HG02970 (cell line): ENCODE results near the gene TMEM184A.

Source experiments
- ATAC-seq: cut with Tn5 transposase; IDR thresholded peaks from one replicate; pipeline ENCODE4 v1.9.1; 2021; ENCODE audit warnings: mild to moderate bottlenecking, moderate library complexity, moderate number of reproducible peaks; ENCODE audit not compliant: unreplicated experiment, low FRiP score

Gene TMEM184A

GRCh38 chr7:1569016-1569415, 13.0 kb upstream of the TMEM184A start:
- ATAC-seq, result no peak

GRCh38 chr7:1567896-1568510, 12.0 kb upstream of the TMEM184A start:
- no peak for ATAC-seq

GRCh38 chr7:1567049-1567771, 11.2 kb upstream of the TMEM184A start:
- ATAC-seq, result no peak

GRCh38 chr7:1566687-1567048, 10.7 kb upstream of the TMEM184A start:
- no peak for ATAC-seq

GRCh38 chr7:1564603-1565022, 8.6 kb upstream of the TMEM184A start:
- ATAC-seq, result no peak

- ATAC-seq, result no peak
Observed at GRCh38 chr7:1563981-1564602, 8.1 kb upstream of the TMEM184A start.

- ATAC-seq, result no peak
Observed at GRCh38 chr7:1562597-1563051, 6.6 kb upstream of the TMEM184A start.

GRCh38 chr7:1562116-1562515, 6.1 kb upstream of the TMEM184A start:
- ATAC-seq, result no peak

- no peak for ATAC-seq
Observed at GRCh38 chr7:1561036-1561940, 5.3 kb upstream of the TMEM184A start.

GRCh38 chr7:1560620-1561031, 4.6 kb upstream of the TMEM184A start:
- no peak for ATAC-seq

GRCh38 chr7:1559626-1560590, 3.9 kb upstream of the TMEM184A start:
- no peak for ATAC-seq

- ATAC-seq, result no peak
Observed at GRCh38 chr7:1558841-1559625, 3.0 kb upstream of the TMEM184A start.

- no peak for ATAC-seq
Observed at GRCh38 chr7:1558181-1558811, 2.3 kb upstream of the TMEM184A start.

GRCh38 chr7:1557771-1558170, 1.8 kb upstream of the TMEM184A start:
- ATAC-seq, result no peak

- ATAC-seq, result no peak
Observed at GRCh38 chr7:1557006-1557405, 1.0 kb upstream of the TMEM184A start.

GRCh38 chr7:1555046-1555812, 776 bp downstream of the TMEM184A start:
- ATAC-seq, result no peak

GRCh38 chr7:1554333-1555045, 1.5 kb downstream of the TMEM184A start:
- ATAC-seq, result no peak
